ENCODE measurements around the gene MEP1B. TPM values are rescaled to one million over a fixed set of nuclear protein-coding genes. Genes with fewer than 3 reads are reported as not detected.

Gene MEP1B
- total RNA-seq, 1 donor from 2014 or later: not detected

DNA sequence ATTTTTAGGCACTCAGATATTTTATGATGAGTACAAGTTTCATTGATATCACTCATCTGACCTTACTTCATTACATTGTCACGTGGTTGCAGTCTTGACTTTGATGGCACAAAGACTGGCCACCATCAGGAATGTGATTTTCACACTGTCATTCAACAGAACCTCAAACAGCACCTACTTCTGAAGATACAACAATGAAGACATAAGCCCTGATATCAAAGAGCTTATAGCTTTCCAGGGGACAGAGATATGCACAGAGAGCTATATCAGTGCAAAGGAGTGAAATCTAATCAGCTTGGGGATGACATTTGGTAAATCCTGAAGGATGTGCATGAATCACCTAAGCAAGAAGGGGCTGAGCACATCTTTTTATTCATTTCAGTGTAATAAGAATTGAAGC lies 72.3 kb downstream of the MEP1B start:
- H3K9me3 Mint-ChIP-seq (ENCODE audit: unreplicated experiment): peaks cover 2% of the 10 kb centered on the region
- no peak for DNase-seq
- no peaks in the 10 kb centered on the region for H3K27me3 Mint-ChIP-seq (ENCODE audit: unreplicated experiment)
- peaks cover 6% of the 10 kb centered on the region for H3K4me1 Mint-ChIP-seq (ENCODE audit: low read depth, unreplicated experiment)
- no peaks in the 10 kb centered on the region for H3K36me3 Mint-ChIP-seq (ENCODE audit: unreplicated experiment)
- no peak overlapping the region for H3K27ac Mint-ChIP-seq (ENCODE audit: unreplicated experiment)
- TF ChIP-seq, protein P1, sequence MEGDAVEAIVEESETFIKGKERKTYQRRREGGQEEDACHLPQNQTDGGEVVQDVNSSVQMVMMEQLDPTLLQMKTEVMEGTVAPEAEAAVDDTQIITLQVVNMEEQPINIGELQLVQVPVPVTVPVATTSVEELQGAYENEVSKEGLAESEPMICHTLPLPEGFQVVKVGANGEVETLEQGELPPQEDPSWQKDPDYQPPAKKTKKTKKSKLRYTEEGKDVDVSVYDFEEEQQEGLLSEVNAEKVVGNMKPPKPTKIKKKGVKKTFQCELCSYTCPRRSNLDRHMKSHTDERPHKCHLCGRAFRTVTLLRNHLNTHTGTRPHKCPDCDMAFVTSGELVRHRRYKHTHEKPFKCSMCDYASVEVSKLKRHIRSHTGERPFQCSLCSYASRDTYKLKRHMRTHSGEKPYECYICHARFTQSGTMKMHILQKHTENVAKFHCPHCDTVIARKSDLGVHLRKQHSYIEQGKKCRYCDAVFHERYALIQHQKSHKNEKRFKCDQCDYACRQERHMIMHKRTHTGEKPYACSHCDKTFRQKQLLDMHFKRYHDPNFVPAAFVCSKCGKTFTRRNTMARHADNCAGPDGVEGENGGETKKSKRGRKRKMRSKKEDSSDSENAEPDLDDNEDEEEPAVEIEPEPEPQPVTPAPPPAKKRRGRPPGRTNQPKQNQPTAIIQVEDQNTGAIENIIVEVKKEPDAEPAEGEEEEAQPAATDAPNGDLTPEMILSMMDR (IDR thresholded peaks at IDR 0.05; ENCODE audit: partially characterized antibody, unreplicated experiment): no peak
- H3K4me3 Mint-ChIP-seq (ENCODE audit: unreplicated experiment): no peak overlapping the region

DNA sequence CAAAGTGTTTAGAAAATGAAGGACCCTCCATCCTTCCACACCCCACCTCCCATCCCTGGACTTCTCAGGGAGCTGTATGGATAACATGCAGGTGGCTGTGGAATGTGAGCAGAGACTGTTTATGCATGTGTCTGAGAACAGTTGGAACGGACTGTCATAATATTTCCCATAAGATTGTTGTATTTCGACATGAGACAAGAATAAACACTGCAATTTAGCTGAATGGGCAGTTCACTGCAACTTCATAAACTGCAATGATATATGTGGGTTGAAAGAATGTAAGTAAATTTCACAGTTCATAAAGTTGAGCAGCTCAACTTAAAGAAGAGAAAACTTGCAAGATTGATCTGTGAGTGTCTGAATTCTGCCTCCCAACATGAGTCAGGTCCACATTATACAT lies 74.6 kb downstream of the MEP1B start:
- Mint-ChIP-seq H3K27me3 (ENCODE audit: unreplicated experiment) (no peaks in the 10 kb centered on the region), H3K36me3 (ENCODE audit: unreplicated experiment) (no peaks in the 10 kb centered on the region), H3K27ac (ENCODE audit: unreplicated experiment) (no peak overlapping the region), H3K4me3 (ENCODE audit: unreplicated experiment) (no peak overlapping the region), H3K4me1 (ENCODE audit: low read depth, unreplicated experiment) (peaks cover 10% of the 10 kb centered on the region), H3K9me3 (ENCODE audit: unreplicated experiment) (peaks cover 2% of the 10 kb centered on the region)
- DNase-seq: no peak
- TF ChIP-seq, protein P1 (IDR thresholded peaks at IDR 0.05; ENCODE audit: partially characterized antibody, unreplicated experiment): no peak

DNA sequence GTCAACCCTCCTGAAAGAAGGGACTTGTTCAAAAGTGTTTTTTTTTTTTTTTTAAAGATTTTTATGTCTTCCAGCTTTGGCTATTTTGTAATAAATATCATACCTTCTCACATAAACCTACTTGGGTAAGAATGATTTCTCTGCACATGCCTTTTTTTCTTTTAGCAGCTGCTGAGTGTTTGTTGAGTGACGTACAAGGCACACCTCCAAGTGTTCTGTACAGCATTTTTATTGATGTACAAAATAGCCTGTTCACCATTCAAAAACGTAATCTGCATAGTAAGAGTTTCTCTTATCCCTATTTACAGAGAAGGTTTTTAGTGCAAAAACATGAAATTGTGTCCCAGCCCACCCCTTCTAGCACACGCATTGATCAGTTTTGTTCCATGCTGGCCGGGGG lies 77.6 kb downstream of the MEP1B start:
- DNase-seq: no peak
- H3K4me1 Mint-ChIP-seq (ENCODE audit: low read depth, unreplicated experiment): peaks cover 10% of the 10 kb centered on the region
- H3K9me3 Mint-ChIP-seq (ENCODE audit: unreplicated experiment): peaks cover 2% of the 10 kb centered on the region
- H3K4me3 Mint-ChIP-seq (ENCODE audit: unreplicated experiment): no peak overlapping the region
- no peaks in the 10 kb centered on the region for H3K36me3 Mint-ChIP-seq (ENCODE audit: unreplicated experiment)
- TF ChIP-seq, protein P1 (IDR thresholded peaks at IDR 0.05; ENCODE audit: partially characterized antibody, unreplicated experiment): no peak
- H3K27ac Mint-ChIP-seq (ENCODE audit: unreplicated experiment): no peak overlapping the region
- H3K27me3 Mint-ChIP-seq (ENCODE audit: unreplicated experiment): no peaks in the 10 kb centered on the region

Other genes with a start within 250 kb of the MEP1B start
- gene TRAPPC8, start 246.9 kb upstream of the MEP1B start, total RNA-seq (ENCODE audit: unreplicated experiment): 41.0 TPM
- gene RNF125, start 171.2 kb upstream of the MEP1B start, total RNA-seq (ENCODE audit: unreplicated experiment): 1.5 TPM
- 24.6 TPM for gene RNF138, start 98.2 kb upstream of the MEP1B start, total RNA-seq (ENCODE audit: unreplicated experiment)

Measured in glutamatergic neuron (in vitro differentiated cells).